IMR-90 (cell line): ENCODE measurements around the gene BMP2K. TPM values are rescaled to one million over a fixed set of nuclear protein-coding genes. Genes with fewer than 3 reads are reported as not detected.

Experiments
- ATAC-seq: fragments of 200-7000 bp; cut with Tn5 transposase; 2 replicates; pipeline ENCODE4 v1.9.1; 2020; ENCODE audit warnings: low read depth, mild to moderate bottlenecking, moderate library complexity
- BruUV-seq: library from RNA; stranded (reverse); fragments of 400-500 nt; replicated peaks from 2 replicates; lab custom pipeline; 2021; lab: Mats Ljungman, UMichigan
- CTCF ChIA-PET: fragments of 300-600 bp; formaldehyde crosslinking; extraction: SDS; loops from one replicate; lab custom pipeline; 2021; ENCODE audit warnings: antibody characterized with exemption; lab: Yijun Ruan, JAX
- POLR2A ChIA-PET: fragments of 300-600 bp; sonication (Branson Sonifier 250); formaldehyde crosslinking; loops from one replicate; lab custom pipeline; 2022; ENCODE audit warnings: antibody characterized with exemption; ENCODE audit not compliant: unreplicated experiment; lab: Charles Lee
- DNase-seq: peaks from one replicate; pipeline ENCODE4 v3.0.0; 2013
- H2AFZ ChIP-seq: replicated peaks from 2 replicates; pipeline ENCODE3; 2013; ENCODE audit warnings: low read length, mild to moderate bottlenecking; ENCODE audit not compliant: poor library complexity
- H2AK5ac ChIP-seq: 2 replicates; pipeline ENCODE4 v1.6.1; 2013; ENCODE audit warnings: low read depth, low read length, inconsistent platforms
- H2AK9ac ChIP-seq: replicated peaks from 2 replicates; pipeline ENCODE3; 2013; ENCODE audit warnings: mild to moderate bottlenecking, low read depth, low read length, moderate library complexity; ENCODE audit not compliant: poor library complexity
- H2BK120ac ChIP-seq: 2 replicates; pipeline ENCODE4 v1.6.1; 2013; ENCODE audit warnings: low read depth, low read length, inconsistent platforms
- H2BK15ac ChIP-seq: 3 replicates; pipeline ENCODE4 v1.6.1; 2013; ENCODE audit warnings: low read depth, low read length, inconsistent platforms
- H2BK20ac ChIP-seq: 2 replicates; pipeline ENCODE4 v1.6.1; 2013; ENCODE audit warnings: low read depth, mild to moderate bottlenecking, inconsistent platforms, low read length, moderate library complexity
- H2BK5ac ChIP-seq: 2 replicates; pipeline ENCODE4 v1.6.1; 2013; ENCODE audit warnings: mild to moderate bottlenecking, low read depth, low read length, inconsistent platforms; ENCODE audit not compliant: poor library complexity, severe bottlenecking
- H3K14ac ChIP-seq: replicated peaks from 2 replicates; pipeline ENCODE4 v1.6.1; 2013; ENCODE audit warnings: low read depth, low read length, inconsistent platforms
- H3K18ac ChIP-seq: 2 replicates; pipeline ENCODE4 v1.6.1; 2013; ENCODE audit warnings: low read depth, low read length, control low read depth
- H3K23ac ChIP-seq: 2 replicates; pipeline ENCODE4 v1.6.1; 2013; ENCODE audit warnings: low read depth, low read length, inconsistent platforms
- H3K27ac ChIP-seq: 2 replicates; pipeline ENCODE4 v1.5.1; 2013; ENCODE audit warnings: mild to moderate bottlenecking, control low read depth, low read length; ENCODE audit not compliant: insufficient read depth
- H3K27me3 ChIP-seq: 2 replicates; pipeline ENCODE4 v1.6.1; 2013; ENCODE audit warnings: low read length; ENCODE audit not compliant: control insufficient read depth, insufficient read depth
- H3K36me3 ChIP-seq: 2 replicates; pipeline ENCODE4 v1.6.1; 2013; ENCODE audit warnings: low read length, mixed read lengths; ENCODE audit not compliant: control insufficient read depth, insufficient read depth
- H3K4ac ChIP-seq: 2 replicates; pipeline ENCODE4 v1.6.1; 2013; ENCODE audit warnings: low read depth, low read length, inconsistent platforms
- H3K4me1 ChIP-seq: 2 replicates; pipeline ENCODE4 v1.6.1; 2013; ENCODE audit warnings: low read length, mixed read lengths; ENCODE audit not compliant: control insufficient read depth, insufficient read depth
- H3K4me2 ChIP-seq: 2 replicates; pipeline ENCODE4 v1.6.1; 2013; ENCODE audit warnings: low read depth, mild to moderate bottlenecking, control low read depth, low read length, moderate library complexity
- H3K4me3 ChIP-seq: 2 replicates; pipeline ENCODE4 v1.5.1; 2013; ENCODE audit warnings: low read depth, mild to moderate bottlenecking, control low read depth, low read length, moderate library complexity; ENCODE audit not compliant: insufficient read depth
- H3K56ac ChIP-seq: 2 replicates; pipeline ENCODE4 v1.6.1; 2013; ENCODE audit warnings: low read length, inconsistent platforms; ENCODE audit not compliant: insufficient read depth; ENCODE audit errors: extremely low read depth
- H3K79me1 ChIP-seq, 2 experiments: 2 replicates each; pipeline ENCODE4 v1.6.1; 2013; ENCODE audit warnings: low read length in 2 of 2, inconsistent platforms in 1 of 2, low read depth in 1 of 2
- H3K9ac ChIP-seq: 2 replicates; pipeline ENCODE4 v1.6.1; 2013; ENCODE audit warnings: low read depth, low read length, control low read depth
- H3K9me1 ChIP-seq: 2 replicates; pipeline ENCODE4 v1.6.1; 2013; ENCODE audit warnings: low read length, inconsistent platforms; ENCODE audit not compliant: insufficient read depth
- H3K9me3 ChIP-seq: 2 replicates; pipeline ENCODE4 v1.6.1; 2013; ENCODE audit warnings: low read length; ENCODE audit not compliant: control insufficient read depth, insufficient read depth
- H4K20me1 ChIP-seq: 2 replicates; pipeline ENCODE4 v1.6.1; 2013; ENCODE audit warnings: low read length, inconsistent platforms; ENCODE audit not compliant: insufficient read depth
- H4K5ac ChIP-seq: 2 replicates; pipeline ENCODE4 v1.6.1; 2013; ENCODE audit warnings: mild to moderate bottlenecking, low read depth, low read length, control low read depth
- H4K8ac ChIP-seq, 2 experiments: 2 replicates each; pipeline ENCODE4 v1.6.1; 2013; ENCODE audit warnings: low read depth in 2 of 2, low read length in 2 of 2, control low read depth in 1 of 2, inconsistent platforms in 1 of 2
- H4K91ac ChIP-seq: 2 replicates; pipeline ENCODE4 v1.6.1; 2013; ENCODE audit warnings: low read depth, low read length, inconsistent platforms; ENCODE audit not compliant: insufficient read depth
- MAFK ChIP-seq: IDR thresholded peaks from 2 replicates; pipeline ENCODE4 v1.6.1; 2012; ENCODE audit warnings: low read depth, low read length, improper control_type of control experiment
- whole genome bisulfite sequencing, 2 experiments: methylation state at CpG; one replicate each; pipeline versions ENCODE4 v1.1.5 to v1.1.7; 2013; ENCODE audit warnings: missing lambda C conversion rate in 2 of 2; ENCODE audit not compliant: insufficient read length in 1 of 2; ENCODE audit errors: extremely low coverage in 2 of 2; 5-methylcytosine and 5-hydroxymethylcytosine counted together
- dilution Hi-C: fragments of 300-500 bp; cut with HindIII; formaldehyde crosslinking; loops from one replicate; pipeline ENCODE4 v1.14.3; 2018; ENCODE audit warnings: low sequenced_read_pairs; ENCODE audit not compliant: unreplicated experiment
- in situ Hi-C: fragments of 300-500 bp; cut with MboI; formaldehyde crosslinking; loops from 3 replicates; pipeline ENCODE4 v1.14.3; 2019; ENCODE audit warnings: low sequenced_read_pairs, inconsistent platforms, mixed read lengths
- intact Hi-C: fragments of 100-400 bp; cut with micrococcal nuclease; formaldehyde crosslinking; loops from 2 replicates; pipeline ENCODE4 v1.10.0; 2022
- polyA plus RNA-seq, 3 experiments: library from polyadenylated mRNA; depleted of rRNA; stranded (reverse); fragments of >200 nt; gene quantifications; 2 replicates each; pipeline ENCODE4 v1.2.3, GENCODE V29; 2012; ENCODE audit warnings: low replicate concordance in 1 of 3
- total RNA-seq: library from RNA; depleted of rRNA; stranded (reverse); fragments of >200 nt; gene quantifications from 2 replicates; pipeline ENCODE4 v1.2.3, GENCODE V29; 2012
- TF ChIP-seq, protein P1 (sequence below): fragments of 150-350 bp; IDR thresholded peaks from 2 replicates; pipeline ENCODE4 v1.6.1; 2017; ENCODE audit warnings: mild to moderate bottlenecking, antibody characterized with exemption, low read length, low read depth
- TF ChIP-seq, protein P2 (sequence below): fragments of 150-350 bp; IDR thresholded peaks from 2 replicates; pipeline ENCODE4 v1.6.1; 2016; ENCODE audit warnings: low read depth, mild to moderate bottlenecking, low read length, moderate library complexity, borderline replicate concordance

The BMP2K gene
- total and polyA plus RNA-seq, 2 of the 4 experiments (the other 2 are of a cell fraction): 15.8 to 46.1 TPM

DNA sequence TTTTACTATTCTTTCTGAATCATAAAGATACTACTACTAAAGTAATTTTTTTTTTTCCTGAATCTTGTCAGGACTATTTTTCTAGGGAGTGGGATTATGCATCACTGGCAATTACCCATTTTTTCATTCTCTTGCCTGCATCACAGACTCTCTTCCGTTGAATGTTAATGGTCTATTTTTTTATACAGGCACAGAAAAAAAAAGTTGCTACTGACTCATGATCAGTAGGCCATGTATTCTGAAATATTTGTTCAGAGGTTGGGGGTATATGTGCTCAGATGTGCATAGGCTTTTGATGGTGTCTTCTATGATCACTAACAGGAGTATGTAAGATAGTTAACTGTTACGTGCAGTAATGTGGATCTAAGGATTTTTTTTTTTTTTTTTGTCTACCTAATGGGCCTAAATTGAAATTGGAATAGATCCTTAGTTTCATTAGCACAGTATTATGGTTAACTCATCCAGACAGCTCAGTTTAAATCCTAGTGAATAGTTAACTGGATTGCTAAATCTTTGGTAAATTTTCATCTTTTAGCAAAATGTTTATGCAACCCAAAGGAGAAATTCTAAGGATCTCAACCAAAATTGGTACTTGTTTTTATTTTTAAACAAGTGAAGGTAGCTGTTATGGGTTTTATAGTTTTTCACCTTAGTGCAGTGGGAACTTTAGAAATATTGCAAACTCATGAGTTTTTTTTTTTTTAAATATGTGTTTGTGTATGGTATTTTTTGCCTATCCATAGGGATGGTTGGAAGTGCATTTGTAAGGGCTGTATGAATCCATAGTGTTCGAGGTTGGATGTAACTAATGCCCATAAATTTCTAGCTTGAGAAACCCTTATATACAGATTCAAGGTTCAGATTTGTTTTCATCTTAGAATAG, 12.1 kb downstream of the BMP2K start:
- peaks cover 6% of the 10 kb centered on the region for H3K9me1 ChIP-seq

More for the DNA sequence above, 12.1 kb downstream of the BMP2K start:
- intact Hi-C loops: no loop called here
- no TSS peak for BruUV-seq
- no peaks in the 10 kb centered on the region; the same call in 1 of the 2 replicates for H3K4me1 ChIP-seq
- H2AFZ ChIP-seq: no peak overlapping the region
- H3K36me3 ChIP-seq: no peaks in the 10 kb centered on the region
- ATAC-seq: no peak
- no peak overlapping the region for H3K23ac ChIP-seq
- TF ChIP-seq, protein P1, sequence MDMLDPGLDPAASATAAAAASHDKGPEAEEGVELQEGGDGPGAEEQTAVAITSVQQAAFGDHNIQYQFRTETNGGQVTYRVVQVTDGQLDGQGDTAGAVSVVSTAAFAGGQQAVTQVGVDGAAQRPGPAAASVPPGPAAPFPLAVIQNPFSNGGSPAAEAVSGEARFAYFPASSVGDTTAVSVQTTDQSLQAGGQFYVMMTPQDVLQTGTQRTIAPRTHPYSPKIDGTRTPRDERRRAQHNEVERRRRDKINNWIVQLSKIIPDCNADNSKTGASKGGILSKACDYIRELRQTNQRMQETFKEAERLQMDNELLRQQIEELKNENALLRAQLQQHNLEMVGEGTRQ: no peak
- peak; percentile 32; the same call in 1 of the 2 replicates for TF ChIP-seq MAFK
- TF ChIP-seq, protein P2, sequence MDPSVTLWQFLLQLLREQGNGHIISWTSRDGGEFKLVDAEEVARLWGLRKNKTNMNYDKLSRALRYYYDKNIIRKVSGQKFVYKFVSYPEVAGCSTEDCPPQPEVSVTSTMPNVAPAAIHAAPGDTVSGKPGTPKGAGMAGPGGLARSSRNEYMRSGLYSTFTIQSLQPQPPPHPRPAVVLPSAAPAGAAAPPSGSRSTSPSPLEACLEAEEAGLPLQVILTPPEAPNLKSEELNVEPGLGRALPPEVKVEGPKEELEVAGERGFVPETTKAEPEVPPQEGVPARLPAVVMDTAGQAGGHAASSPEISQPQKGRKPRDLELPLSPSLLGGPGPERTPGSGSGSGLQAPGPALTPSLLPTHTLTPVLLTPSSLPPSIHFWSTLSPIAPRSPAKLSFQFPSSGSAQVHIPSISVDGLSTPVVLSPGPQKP: no peak
- no peak overlapping the region for H2AK9ac ChIP-seq
- H3K4me3 ChIP-seq: no peak overlapping the region
- ChIA-PET POLR2A (no interaction called here), CTCF (interaction anchor here (1.2 to 1.7 kb wide), 2 partner anchors 9 to 22 kb away, joined by 3 to 4 read pairs; no protein-coding TSS in a partner anchor)
- no peak overlapping the region for H2BK5ac ChIP-seq
- in situ Hi-C loops: no loop called here
- peaks cover 15% of the 10 kb centered on the region; the same call in 1 of the 2 replicates for H4K20me1 ChIP-seq
- no peaks in the 10 kb centered on the region for H3K9me3 ChIP-seq
- no peak overlapping the region for H3K9ac ChIP-seq
- no peak overlapping the region for H3K4ac ChIP-seq
- WGBS, 2 experiments: no CpG with 5 or more reads among the region's 3 CpGs
- H3K56ac ChIP-seq: no peak overlapping the region
- H2BK120ac ChIP-seq: no peak overlapping the region
- H4K5ac ChIP-seq: no peak overlapping the region
- no peak overlapping the region for H2AK5ac ChIP-seq
- H3K18ac ChIP-seq: no peak overlapping the region
- no peak overlapping the region for H3K14ac ChIP-seq
- dilution Hi-C loops: no loop called here
- H3K4me2 ChIP-seq: no peak overlapping the region
- H3K27ac ChIP-seq: no peak overlapping the region
- H2BK15ac ChIP-seq: no peak overlapping the region
- no peak overlapping the region for H2BK20ac ChIP-seq
- H4K91ac ChIP-seq: no peak overlapping the region
- DNase-seq: peak; percentile 33
- H3K27me3 ChIP-seq: no peaks in the 10 kb centered on the region
- H3K79me1 ChIP-seq: peaks cover 24 to 48% of the 10 kb centered on the region in 2 experiments
- no peak overlapping the region for H4K8ac ChIP-seq
